GM19397 (cell line): ENCODE data around the gene DOCK10.
A peak's percentile ranks its signal among the peaks of the same experiment; 100 is the strongest.

ENCODE experiments used
- ATAC-seq: cut with Tn5 transposase; IDR thresholded peaks from one replicate; pipeline ENCODE4 v1.9.1; 2021; ENCODE audit warnings: mild to moderate bottlenecking, moderate library complexity; ENCODE audit not compliant: unreplicated experiment

Gene DOCK10

GRCh38 chr2:225042800-225043167 is 516 bp upstream of the DOCK10 start:
- ATAC-seq, result no peak

GRCh38 chr2:225041207-225041850 is 939 bp downstream of the DOCK10 start:
- peak; percentile 52 for ATAC-seq

DNA sequence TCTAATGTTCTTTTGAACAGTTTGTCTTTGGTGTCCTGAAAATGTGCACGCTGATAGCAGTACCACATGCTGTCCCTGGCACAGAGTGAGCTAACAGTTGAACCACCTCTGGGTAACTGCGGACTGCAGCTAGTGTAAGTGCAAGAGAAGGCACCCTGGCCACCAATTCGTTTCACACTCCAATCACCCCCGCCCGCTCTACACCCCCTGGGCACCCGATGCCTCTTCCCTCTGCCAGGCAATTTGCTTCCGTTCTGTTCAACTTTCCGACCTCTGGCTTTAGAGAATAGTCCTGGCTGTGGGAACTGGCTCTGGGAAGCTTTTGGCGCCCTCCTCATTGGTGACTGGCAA is 1.4 kb downstream of the DOCK10 start:
- ATAC-seq, result peak; percentile 13

DNA sequence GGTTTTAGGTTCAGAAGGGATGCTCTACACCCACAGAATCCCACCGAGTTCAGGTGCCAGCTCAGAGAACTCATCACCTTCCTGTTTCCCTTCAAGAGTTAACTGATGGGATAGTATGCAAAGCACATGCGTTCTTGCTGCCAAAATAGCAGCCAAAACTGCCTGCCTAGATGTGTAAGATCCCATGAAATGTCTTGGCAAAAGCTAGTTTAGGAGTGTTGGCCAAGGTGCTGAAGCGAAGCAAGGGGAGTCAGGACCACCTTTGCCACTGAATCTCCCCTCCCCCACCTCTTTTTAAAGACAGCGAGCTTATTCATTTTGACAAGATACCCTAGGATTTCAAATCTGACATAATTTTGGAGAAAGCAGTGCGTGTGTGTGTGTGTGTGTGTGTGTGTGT is 2.1 kb downstream of the DOCK10 start:
- ATAC-seq, result no peak

GRCh38 chr2:225038231-225038523 is 4.1 kb downstream of the DOCK10 start:
- no peak for ATAC-seq

DNA sequence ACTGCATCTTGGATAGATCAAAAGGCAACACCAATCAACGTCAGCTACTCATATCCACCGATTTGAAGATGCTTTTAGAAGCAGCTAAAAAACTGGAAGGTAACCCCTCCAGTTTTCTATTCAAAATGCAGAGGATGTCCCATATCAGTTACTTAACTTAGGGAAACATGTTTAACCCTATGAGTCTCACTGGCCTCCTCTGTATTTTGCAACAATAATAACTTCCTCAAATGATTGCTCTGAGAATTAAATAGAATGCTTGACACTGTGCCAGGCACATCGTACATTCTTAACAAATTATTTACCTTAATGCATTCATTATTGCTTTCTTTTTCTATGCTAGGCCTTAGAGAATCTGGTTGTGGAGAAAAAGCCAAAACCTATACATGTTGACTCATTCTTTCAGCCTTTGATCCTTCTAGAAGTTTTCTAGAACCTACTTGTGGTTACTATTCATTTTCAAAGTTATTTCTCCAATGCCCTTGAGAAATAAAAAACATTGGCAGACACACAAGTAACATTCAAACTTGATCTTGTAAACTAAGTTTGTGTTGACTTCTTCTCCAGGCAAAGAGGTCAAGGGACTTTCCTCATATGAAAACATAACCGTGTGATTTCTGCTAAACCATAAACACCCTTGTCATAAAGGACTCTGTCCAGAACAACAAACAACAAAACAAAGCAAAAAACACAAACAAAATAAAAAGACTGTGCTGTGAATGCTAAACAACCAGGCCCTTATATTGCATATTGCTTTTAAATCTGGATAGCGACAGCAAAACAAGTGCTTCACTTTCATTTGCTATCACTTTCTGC is 4.6 kb downstream of the DOCK10 start:
- ATAC-seq, result no peak

DNA sequence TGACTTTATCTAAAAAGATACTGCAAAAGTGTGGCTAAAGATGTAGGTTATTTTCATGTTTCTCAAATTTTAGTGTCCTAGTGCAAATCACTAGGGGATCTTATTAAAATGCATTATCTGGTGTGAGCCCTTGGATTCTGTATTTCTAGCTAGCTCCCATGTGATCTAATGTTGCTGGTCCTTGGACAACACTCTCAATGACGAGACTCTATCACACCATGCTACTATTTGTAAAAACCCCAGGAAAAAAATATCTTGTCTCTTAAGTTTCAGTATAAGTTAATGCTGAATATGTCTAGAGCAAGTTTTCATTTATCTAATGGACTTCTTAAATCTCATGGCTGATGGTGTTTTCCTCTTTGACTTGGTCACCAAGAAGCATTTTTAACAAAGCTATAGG is 5.8 kb downstream of the DOCK10 start:
- no peak for ATAC-seq

- no peak for ATAC-seq
These were observed 8.6 kb downstream of the DOCK10 start for GRCh38 chr2:225033440-225034318.

- no peak for ATAC-seq
These were observed 10.0 kb downstream of the DOCK10 start for GRCh38 chr2:225032246-225032645.

- ATAC-seq, result no peak
These were observed 10.7 kb downstream of the DOCK10 start for GRCh38 chr2:225031599-225031998.

GRCh38 chr2:225030893-225031292 is 11.4 kb downstream of the DOCK10 start:
- no peak for ATAC-seq

DNA sequence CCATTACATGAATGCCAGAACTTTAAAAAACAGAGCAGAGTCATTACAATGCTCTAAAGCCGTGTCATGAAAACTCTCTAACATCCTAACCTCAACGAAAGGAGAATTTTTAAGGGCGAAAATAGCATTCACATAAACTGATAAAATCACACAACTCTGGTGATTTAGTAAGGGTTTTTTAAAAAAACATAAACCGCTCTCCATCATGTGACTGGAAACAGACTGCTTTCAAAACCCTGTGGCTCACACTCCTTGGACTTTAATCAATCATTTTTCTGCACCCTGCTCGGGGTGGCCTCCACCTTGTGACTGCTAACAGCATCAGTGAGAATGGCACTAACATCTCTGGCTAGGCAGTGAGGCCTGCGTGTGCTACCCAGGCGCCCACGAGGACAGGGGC is 12.1 kb downstream of the DOCK10 start:
- ATAC-seq, result no peak

- no peak for ATAC-seq
These were observed 13.7 kb downstream of the DOCK10 start for GRCh38 chr2:225028572-225028971.

- no peak for ATAC-seq
These were observed 15.1 kb downstream of the DOCK10 start for GRCh38 chr2:225027061-225027762.

DNA sequence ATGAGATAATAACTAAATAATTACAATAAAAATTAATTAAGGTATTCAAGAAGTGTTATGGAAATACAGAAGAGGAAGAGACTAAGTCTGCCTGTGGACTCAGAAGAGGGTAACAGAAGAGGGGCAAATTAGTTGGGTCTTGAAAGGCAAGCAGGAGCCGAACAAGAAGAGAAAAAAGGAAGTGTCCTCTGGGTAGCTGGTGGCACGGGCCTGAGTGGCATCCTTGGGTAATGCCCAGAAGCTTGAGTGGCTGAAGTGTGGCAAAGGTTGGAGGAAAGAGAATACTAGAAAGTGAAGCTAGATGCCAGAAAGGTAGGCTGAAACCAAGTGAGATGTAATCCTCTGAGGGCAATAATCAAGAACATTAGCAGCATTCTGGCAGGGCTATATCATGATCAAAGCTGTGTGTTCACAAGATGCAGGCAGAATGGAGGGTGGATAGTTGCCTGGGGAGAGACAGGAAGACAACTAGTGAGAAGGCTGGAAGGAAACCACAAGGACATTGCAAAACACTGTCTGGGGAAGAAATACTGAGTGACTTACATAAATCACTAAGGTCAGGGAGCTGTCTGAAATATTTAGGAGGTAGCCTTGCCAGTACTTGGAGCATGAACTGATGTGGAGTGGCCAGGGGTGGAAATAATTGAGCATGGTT is 16.2 kb downstream of the DOCK10 start:
- no peak for ATAC-seq

DNA sequence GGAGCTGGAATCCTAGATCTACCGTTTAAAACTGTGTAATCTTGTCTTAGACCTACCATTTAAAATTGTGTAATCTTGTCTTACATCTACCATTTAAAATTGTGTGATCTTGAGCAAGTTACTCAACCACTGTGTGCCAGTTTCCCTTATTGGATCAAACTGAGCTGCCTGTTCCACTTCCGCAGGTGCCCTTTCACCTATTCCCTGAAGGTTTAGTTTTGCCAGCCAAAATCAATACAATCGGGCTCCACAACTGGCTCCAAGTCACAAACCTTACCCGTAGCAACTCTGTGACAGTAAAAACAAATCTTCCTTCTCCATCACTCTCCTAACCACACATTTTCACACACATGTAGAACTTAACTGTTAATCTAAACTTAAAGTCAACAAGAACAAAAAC is 20.1 kb downstream of the DOCK10 start:
- no peak for ATAC-seq

DNA sequence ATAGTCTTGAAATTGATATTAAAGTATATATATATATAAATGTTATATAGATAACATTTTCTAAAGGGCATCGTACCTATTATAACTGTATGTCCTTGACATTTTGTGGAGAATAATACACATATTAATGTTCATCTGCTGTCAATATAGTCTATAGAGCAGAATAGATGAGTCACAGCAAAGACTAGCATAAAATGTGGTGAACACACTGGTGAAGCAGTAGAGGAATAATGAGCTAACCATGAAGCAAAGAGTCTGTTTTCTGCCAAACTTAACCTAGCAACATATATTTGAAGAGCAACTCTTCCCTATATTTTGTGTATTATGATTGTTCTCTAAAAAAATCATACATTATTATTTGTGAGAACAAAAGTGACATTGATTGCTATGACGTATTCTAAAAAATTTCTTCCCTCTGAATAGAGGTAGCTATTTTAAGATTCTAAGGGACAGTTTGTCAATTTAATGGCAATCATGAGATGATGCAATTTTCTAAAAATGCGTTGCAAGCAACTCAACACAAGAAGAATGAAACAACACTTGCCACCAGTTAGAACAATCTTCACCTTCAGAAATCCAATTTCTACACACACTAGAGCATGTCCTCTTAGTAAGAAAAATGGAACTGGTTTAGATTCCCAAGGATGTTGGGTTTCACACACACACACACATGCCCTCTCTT is 22.0 kb downstream of the DOCK10 start:
- ATAC-seq, result no peak

DNA sequence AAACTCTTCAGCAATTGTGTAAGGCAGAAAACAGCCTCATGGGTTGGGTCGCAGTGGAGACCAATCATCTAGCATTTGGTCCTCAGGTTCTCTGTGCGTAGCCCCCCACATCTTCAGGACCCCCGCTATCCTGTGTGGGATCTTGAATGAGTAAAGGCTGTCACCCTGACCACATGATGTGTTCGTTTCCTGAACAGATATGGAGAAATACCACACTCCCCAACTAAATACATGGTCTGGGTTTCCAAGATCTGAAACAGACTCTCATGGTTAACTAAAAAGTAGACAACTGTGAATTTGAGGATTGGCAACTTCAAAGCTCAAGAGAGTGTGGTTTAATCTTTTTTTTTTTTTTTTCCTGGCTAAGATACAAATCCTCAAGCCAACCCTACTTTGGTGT is 23.2 kb downstream of the DOCK10 start:
- no peak for ATAC-seq

DNA sequence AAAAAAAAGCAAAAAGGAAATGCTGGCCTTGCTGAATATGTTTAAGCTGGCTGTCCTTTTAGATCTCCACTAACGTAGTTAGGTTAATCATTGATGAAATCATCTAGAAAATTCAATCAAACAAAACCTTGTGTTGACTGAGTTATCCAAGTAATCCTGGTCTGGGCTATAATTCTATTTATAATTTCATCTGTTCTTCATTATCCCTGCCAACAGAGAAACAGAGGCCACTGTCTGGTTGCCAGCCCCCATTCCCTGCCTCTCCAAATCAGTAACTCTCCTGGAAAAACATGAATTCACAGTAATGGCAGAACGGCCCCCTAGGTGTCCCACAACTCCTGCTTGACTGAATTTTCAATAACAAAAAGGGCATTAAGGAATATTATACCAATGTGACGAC is 24.6 kb downstream of the DOCK10 start:
- no peak for ATAC-seq

DNA sequence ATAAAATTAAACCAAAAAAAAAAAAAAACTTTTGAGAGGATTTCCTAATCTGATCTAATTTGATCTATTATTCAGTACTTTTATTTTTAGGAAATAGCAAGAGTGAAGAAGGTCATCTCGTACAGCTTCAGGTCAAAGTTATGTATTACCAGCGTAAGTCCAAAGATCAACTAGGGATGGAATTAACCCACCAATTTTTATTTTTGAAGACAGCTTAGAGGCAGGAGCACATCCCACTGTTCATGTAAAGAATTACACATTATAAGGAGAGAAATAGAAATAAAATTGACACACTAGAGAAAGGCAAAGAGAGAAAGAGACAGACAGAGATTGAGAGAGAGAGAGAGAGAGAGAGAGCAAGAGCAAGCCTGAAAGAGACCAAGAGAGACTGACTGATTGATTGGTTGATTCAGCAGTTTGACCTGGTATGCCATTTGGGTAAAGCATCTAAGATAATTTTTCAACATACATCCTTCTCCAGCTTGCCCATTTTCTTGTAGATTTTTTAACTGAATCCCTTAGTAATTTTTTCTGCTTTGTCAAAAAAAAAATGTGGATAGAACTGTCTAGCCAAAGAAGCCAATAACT is 25.1 kb downstream of the DOCK10 start:
- no peak for ATAC-seq
